ENCODE results near the gene CSTPP1. TPM values are rescaled to one million over a fixed set of nuclear protein-coding genes. Genes with fewer than 3 reads are reported as not detected.
"Not testable (repeated sequence)": the region's sequence is repeated elsewhere in the genome, so short reads cannot be mapped to it uniquely, and the experiment has no call there.

Gene CSTPP1
- polyA plus RNA-seq, 1 donor (not counting 4 experiments of a cell fraction or from before 2014, with no cell fraction given), result 20.0 TPM

DNA sequence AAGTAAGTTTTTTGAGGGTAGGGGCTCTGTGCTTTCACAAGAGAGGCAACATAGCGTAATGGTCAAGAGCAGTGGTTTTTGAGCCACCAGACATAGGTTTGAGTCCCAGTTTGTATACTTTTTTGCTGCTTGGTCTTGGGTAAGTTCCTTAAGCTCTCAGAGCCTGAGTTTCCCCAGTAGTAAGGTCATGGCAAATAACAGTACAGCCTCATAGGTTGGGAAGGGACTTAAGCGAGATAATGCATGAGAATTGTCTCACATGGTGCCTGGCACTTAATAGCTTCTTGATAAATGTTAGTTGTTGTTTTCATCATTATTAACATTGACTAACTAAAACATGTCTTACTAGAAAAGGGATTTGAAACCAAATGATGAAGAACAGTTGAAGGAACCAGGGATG lies 157.0 kb downstream of the CSTPP1 start:
- Histone ChIP-seq H3K4me1 (ENCODE audit: control insufficient read depth, extremely low read depth, insufficient read depth, low read length) (no peaks in the 10 kb centered on the region), H3K9ac (ENCODE audit: control insufficient read depth, extremely low read depth, insufficient read depth, low read length) (no peak overlapping the region), H3K36me3 (ENCODE audit: control insufficient read depth in 2 of 2, extremely low read depth in 1 of 2, insufficient read depth in 2 of 2, low read length in 2 of 2) (no peaks in the 10 kb centered on the region), H3K27ac (ENCODE audit: control insufficient read depth, insufficient read depth, low read length) (no peak overlapping the region), H3K4me2 (ENCODE audit: control insufficient read depth, extremely low read depth, insufficient read depth, low read depth, low read length) (no peak overlapping the region), H3K79me2 (ENCODE audit: control insufficient read depth, insufficient read depth, low read length) (no peaks in the 10 kb centered on the region), H3K4me3 (ENCODE audit: control insufficient read depth in 2 of 3, extremely low read depth in 1 of 3, insufficient read depth in 2 of 3, low read depth in 1 of 3, low read length in 3 of 3) (no peak overlapping the region), H3K27me3 (ENCODE audit: control insufficient read depth, extremely low read depth, insufficient read depth, low read length) (no peaks in the 10 kb centered on the region), H3K9me3 (ENCODE audit: control insufficient read depth, low read depth, low read length) (no peaks in the 10 kb centered on the region), H3K9me1 (ENCODE audit: control insufficient read depth, extremely low read depth, insufficient read depth, low read length) (no peaks in the 10 kb centered on the region), H4K20me1 (ENCODE audit: control insufficient read depth, extremely low read depth, insufficient read depth, low read length) (no peaks in the 10 kb centered on the region), H2AFZ (ENCODE audit: control insufficient read depth, low read length) (no peak overlapping the region)
- no peak for TF ChIP-seq EZH2 (IDR thresholded peaks at IDR 0.05; ENCODE audit: low read length)
- TF ChIP-seq, protein P1, sequence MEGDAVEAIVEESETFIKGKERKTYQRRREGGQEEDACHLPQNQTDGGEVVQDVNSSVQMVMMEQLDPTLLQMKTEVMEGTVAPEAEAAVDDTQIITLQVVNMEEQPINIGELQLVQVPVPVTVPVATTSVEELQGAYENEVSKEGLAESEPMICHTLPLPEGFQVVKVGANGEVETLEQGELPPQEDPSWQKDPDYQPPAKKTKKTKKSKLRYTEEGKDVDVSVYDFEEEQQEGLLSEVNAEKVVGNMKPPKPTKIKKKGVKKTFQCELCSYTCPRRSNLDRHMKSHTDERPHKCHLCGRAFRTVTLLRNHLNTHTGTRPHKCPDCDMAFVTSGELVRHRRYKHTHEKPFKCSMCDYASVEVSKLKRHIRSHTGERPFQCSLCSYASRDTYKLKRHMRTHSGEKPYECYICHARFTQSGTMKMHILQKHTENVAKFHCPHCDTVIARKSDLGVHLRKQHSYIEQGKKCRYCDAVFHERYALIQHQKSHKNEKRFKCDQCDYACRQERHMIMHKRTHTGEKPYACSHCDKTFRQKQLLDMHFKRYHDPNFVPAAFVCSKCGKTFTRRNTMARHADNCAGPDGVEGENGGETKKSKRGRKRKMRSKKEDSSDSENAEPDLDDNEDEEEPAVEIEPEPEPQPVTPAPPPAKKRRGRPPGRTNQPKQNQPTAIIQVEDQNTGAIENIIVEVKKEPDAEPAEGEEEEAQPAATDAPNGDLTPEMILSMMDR (optimal IDR thresholded peaks at IDR 0.05 in 1 of 3, IDR thresholded peaks at IDR 0.05 in 1 of 3, conservative IDR thresholded peaks at IDR 0.05 in 1 of 3; ENCODE audit: extremely low read depth in 1 of 3, insufficient read depth in 2 of 3, low read length in 3 of 3), result no peak
- dilution Hi-C loops (cut with MboI; ENCODE audit: extremely low pct_ligation_motif_present, low sequenced_read_pairs), result no loop called here
- FAIRE-seq (no peak), DNase-seq (ENCODE audit: low read depth, low spot score) (no peak)

- H3K4me3 ChIP-seq (ENCODE audit: control insufficient read depth in 2 of 3, extremely low read depth in 1 of 3, insufficient read depth in 2 of 3, low read depth in 1 of 3, low read length in 3 of 3); H3K4me2 ChIP-seq (ENCODE audit: control insufficient read depth, extremely low read depth, insufficient read depth, low read depth, low read length); DNase-seq (ENCODE audit: low read depth, low spot score); H3K27ac ChIP-seq (ENCODE audit: control insufficient read depth, insufficient read depth, low read length); FAIRE-seq; H3K79me2 ChIP-seq (ENCODE audit: control insufficient read depth, insufficient read depth, low read length); H3K9me3 ChIP-seq (ENCODE audit: control insufficient read depth, low read depth, low read length); H2AFZ ChIP-seq (ENCODE audit: control insufficient read depth, low read length); H3K4me1 ChIP-seq (ENCODE audit: control insufficient read depth, extremely low read depth, insufficient read depth, low read length); dilution Hi-C loops (cut with MboI; ENCODE audit: extremely low pct_ligation_motif_present, low sequenced_read_pairs); H3K9me1 ChIP-seq (ENCODE audit: control insufficient read depth, extremely low read depth, insufficient read depth, low read length); H4K20me1 ChIP-seq (ENCODE audit: control insufficient read depth, extremely low read depth, insufficient read depth, low read length); H3K27me3 ChIP-seq (ENCODE audit: control insufficient read depth, extremely low read depth, insufficient read depth, low read length); H3K9ac ChIP-seq (ENCODE audit: control insufficient read depth, extremely low read depth, insufficient read depth, low read length); H3K36me3 ChIP-seq (ENCODE audit: control insufficient read depth in 2 of 2, extremely low read depth in 1 of 2, insufficient read depth in 2 of 2, low read length in 2 of 2): not testable (repeated sequence)
Observed at GRCh38 chr11:47096871-47097270, 160.3 kb downstream of the CSTPP1 start.

DNA sequence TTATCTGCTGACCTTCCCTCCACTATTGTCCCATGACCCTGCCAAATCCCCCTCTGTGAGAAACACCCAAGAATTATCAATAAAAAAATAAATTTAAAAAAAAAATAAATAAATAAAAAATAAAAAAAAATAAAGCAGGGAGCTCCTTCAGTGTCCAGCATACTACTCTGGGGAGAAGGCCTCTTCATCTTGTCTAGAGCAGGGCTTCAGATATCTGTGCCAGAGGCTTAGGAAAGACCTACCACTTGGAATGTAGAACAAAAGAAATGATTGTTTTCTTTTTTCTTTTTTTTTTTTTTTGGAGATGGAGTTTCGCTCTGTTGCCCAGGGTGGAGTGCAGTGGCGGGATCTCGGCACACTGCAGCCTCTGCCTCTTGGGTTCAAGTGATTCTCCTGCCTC lies 161.7 kb downstream of the CSTPP1 start:
- H3K9me3 ChIP-seq (ENCODE audit: control insufficient read depth, low read depth, low read length); H3K27me3 ChIP-seq (ENCODE audit: control insufficient read depth, extremely low read depth, insufficient read depth, low read length); FAIRE-seq; H3K4me3 ChIP-seq (ENCODE audit: control insufficient read depth in 2 of 3, extremely low read depth in 1 of 3, insufficient read depth in 2 of 3, low read depth in 1 of 3, low read length in 3 of 3); dilution Hi-C loops (cut with MboI; ENCODE audit: extremely low pct_ligation_motif_present, low sequenced_read_pairs); H3K36me3 ChIP-seq (ENCODE audit: control insufficient read depth in 2 of 2, extremely low read depth in 1 of 2, insufficient read depth in 2 of 2, low read length in 2 of 2); DNase-seq (ENCODE audit: low read depth, low spot score); H3K79me2 ChIP-seq (ENCODE audit: control insufficient read depth, insufficient read depth, low read length); H4K20me1 ChIP-seq (ENCODE audit: control insufficient read depth, extremely low read depth, insufficient read depth, low read length); H3K4me1 ChIP-seq (ENCODE audit: control insufficient read depth, extremely low read depth, insufficient read depth, low read length); H3K9ac ChIP-seq (ENCODE audit: control insufficient read depth, extremely low read depth, insufficient read depth, low read length); H3K9me1 ChIP-seq (ENCODE audit: control insufficient read depth, extremely low read depth, insufficient read depth, low read length); H3K27ac ChIP-seq (ENCODE audit: control insufficient read depth, insufficient read depth, low read length); H2AFZ ChIP-seq (ENCODE audit: control insufficient read depth, low read length); H3K4me2 ChIP-seq (ENCODE audit: control insufficient read depth, extremely low read depth, insufficient read depth, low read depth, low read length): not testable (repeated sequence)
